ENCODE data around the gene ZNF565. TPM values are rescaled to one million over a fixed set of nuclear protein-coding genes. Genes with fewer than 3 reads are reported as not detected.
"Not testable (repeated sequence)": the region's sequence is repeated elsewhere in the genome, so short reads cannot be mapped to it uniquely, and the experiment has no call there.

Gene ZNF565
- total RNA-seq, 6 experiments from 2014 or later, result 2.7 to 3.7 (median 3.1) TPM

DNA sequence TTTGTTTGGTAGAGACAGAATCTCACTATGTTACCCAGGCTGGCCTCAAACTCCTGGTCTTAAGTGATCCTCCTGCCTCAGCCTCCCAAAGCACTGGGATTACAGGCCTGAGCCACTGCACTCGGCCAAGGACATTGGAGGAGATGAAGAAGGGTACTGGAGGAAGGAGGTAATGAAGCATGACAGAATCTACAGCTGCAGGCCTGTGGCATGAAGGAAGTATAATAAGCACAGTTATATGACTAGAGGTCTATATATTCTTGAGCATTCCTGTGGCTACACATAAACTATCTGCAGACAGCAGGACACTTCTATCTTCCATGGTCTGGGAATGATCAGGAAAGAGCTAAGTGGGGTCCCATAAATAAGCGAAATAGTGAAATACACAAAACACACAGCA is 18.2 kb downstream of the ZNF565 start:
- TF ChIP-seq, protein P1, sequence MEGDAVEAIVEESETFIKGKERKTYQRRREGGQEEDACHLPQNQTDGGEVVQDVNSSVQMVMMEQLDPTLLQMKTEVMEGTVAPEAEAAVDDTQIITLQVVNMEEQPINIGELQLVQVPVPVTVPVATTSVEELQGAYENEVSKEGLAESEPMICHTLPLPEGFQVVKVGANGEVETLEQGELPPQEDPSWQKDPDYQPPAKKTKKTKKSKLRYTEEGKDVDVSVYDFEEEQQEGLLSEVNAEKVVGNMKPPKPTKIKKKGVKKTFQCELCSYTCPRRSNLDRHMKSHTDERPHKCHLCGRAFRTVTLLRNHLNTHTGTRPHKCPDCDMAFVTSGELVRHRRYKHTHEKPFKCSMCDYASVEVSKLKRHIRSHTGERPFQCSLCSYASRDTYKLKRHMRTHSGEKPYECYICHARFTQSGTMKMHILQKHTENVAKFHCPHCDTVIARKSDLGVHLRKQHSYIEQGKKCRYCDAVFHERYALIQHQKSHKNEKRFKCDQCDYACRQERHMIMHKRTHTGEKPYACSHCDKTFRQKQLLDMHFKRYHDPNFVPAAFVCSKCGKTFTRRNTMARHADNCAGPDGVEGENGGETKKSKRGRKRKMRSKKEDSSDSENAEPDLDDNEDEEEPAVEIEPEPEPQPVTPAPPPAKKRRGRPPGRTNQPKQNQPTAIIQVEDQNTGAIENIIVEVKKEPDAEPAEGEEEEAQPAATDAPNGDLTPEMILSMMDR (IDR thresholded peaks at IDR 0.05), result no peak
- Mint-ChIP-seq H3K27me3 (ENCODE audit: insufficient read depth) (no peaks in the 10 kb centered on the region; the same call in none of the 2 replicates), H3K9me3 (no peaks in the 10 kb centered on the region), H3K4me3 (no peak overlapping the region), H3K4me1 (ENCODE audit: low read depth) (no peaks in the 10 kb centered on the region), H3K36me3 (ENCODE audit: low read depth) (peaks cover 10% of the 10 kb centered on the region; the same call in 1 of the 2 replicates), H3K27ac (no peak overlapping the region)
- no peak for DNase-seq

DNA sequence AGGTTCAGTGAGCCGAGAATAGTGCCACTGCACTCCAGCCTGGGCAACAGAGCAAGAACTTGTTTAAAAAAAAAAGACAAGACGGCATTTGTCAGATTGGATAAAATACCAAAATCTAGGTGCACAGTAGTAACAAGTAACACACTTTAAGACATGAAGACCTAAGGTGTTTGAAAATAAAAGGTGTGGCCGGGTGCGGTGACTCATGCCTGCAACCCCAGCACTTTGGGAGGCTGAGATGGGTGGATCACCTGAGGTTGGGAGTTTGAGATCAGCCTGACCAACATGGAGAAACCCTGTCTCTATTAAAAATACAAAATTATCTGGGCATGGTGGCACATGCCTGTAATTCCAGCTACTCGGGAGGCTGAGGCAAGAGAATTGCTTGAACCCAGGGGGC is 27.7 kb downstream of the ZNF565 start:
- H3K4me3 Mint-ChIP-seq; H3K27me3 Mint-ChIP-seq (ENCODE audit: insufficient read depth); DNase-seq; H3K27ac Mint-ChIP-seq; H3K4me1 Mint-ChIP-seq (ENCODE audit: low read depth): not testable (repeated sequence)
- Mint-ChIP-seq H3K36me3 (ENCODE audit: low read depth) (peaks cover 25% of the 10 kb centered on the region), H3K9me3 (peaks cover 14% of the 10 kb centered on the region)

DNA sequence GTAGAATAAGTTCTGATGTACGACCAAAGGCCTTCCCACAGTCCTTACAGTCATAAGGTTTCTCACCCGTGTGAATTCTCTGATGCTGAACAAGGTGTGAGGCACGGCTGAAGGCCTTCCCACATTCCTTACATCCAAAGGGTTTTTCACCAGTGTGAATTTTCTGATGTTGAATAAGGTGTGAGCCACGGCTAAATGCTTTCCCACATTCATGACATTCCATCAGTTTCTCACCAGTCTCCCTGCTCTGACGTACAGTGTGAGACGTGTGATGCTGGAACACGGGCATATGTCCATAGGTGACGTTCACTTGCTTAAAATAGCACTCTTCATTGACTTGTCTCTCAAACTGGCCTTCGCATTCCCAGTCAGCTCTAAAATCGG is 31.2 kb downstream of the ZNF565 start:
- H3K4me1 Mint-ChIP-seq (ENCODE audit: low read depth), result no peaks in the 10 kb centered on the region; the same call in 1 of the 2 replicates
- H3K27me3 Mint-ChIP-seq (ENCODE audit: insufficient read depth), result no peaks in the 10 kb centered on the region
- no peak overlapping the region for H3K4me3 Mint-ChIP-seq
- H3K9me3 Mint-ChIP-seq, result peaks cover 14% of the 10 kb centered on the region
- H3K36me3 Mint-ChIP-seq (ENCODE audit: low read depth), result peaks cover 20% of the 10 kb centered on the region
- TF ChIP-seq, protein P1 (IDR thresholded peaks at IDR 0.05), result no peak
- no peak overlapping the region for H3K27ac Mint-ChIP-seq
- DNase-seq, result no peak

DNA sequence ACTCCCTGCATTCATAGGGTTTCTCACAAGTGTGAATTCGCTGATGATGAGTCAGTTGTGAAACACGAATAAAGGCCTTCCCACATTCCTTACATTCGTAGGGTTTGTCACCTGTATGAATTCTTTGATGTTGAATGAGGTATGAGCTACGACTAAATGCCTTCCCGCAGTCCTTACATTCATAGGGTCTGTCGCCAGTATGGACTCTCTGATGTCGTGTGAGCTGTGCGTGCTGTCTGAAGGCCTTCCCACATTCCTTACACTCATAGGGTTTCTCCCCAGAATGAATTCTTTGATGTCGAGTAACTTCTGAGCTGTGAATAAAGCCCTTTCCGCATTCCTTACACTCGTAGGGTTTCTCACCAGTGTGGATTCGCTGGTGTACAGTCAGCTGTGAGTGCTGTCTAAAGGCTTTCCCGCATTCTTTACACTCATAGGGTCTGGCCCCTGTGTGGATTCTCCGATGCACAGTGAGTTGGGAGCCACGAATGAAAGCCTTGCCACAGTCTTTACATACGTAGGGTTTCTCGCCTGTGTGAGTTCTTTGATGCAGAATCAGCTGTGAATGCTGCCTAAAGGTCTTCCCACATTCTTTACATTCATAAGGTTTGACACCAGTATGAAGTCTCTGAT is 31.7 kb downstream of the ZNF565 start:
- DNase-seq, result peak; percentile 37
- Mint-ChIP-seq H3K27me3 (ENCODE audit: insufficient read depth) (no peaks in the 10 kb centered on the region), H3K27ac (no peak overlapping the region), H3K4me3 (no peak overlapping the region), H3K36me3 (ENCODE audit: low read depth) (peaks cover 20% of the 10 kb centered on the region), H3K4me1 (ENCODE audit: low read depth) (no peaks in the 10 kb centered on the region; the same call in 1 of the 2 replicates), H3K9me3 (peaks cover 14% of the 10 kb centered on the region)
- TF ChIP-seq, protein P1 (IDR thresholded peaks at IDR 0.05), result no peak

DNA sequence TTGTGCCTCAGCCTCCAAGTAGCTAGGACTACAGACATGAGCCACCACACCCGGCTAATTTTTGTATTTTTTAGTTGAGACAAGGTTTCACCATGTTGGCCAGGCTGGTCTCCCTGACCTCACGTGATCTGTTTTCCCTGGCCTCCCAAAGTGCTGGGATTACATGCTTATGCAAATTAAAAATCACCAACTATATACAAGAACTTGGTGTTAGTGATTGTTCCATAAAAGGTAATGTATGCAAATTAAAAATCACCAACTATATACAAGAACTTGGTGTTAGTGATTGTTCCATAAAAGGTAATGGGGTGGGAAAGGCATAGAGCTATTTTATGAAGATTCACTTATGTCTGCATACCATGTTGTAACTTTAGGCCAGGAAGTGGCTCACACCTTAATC is 35.4 kb downstream of the ZNF565 start:
- not testable (repeated sequence) for H3K4me1 Mint-ChIP-seq (ENCODE audit: low read depth); H3K27me3 Mint-ChIP-seq (ENCODE audit: insufficient read depth); H3K27ac Mint-ChIP-seq; H3K4me3 Mint-ChIP-seq; DNase-seq
- peaks cover 14% of the 10 kb centered on the region for H3K9me3 Mint-ChIP-seq
- H3K36me3 Mint-ChIP-seq (ENCODE audit: low read depth), result peaks cover 20% of the 10 kb centered on the region

DNA sequence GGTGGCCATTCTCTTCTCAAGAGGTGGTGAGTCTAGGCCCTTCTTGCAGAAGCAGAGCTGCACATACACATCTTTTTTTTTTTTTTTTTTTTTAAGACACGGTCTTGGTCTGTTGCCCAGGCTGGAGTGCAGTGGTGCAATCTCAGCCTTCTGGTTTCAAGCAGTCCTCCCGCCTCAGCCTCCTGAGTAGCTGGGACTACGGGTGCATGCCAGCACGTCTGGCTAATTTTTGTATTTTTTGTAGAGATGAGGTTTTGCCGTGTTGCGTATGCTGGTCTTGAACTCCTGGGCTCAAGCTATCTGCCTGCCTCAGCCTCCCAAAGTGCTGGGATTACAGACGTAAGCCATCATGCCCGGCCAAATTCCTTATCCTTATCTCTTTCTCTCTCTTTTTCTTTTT is 40.6 kb downstream of the ZNF565 start:
- not testable (repeated sequence) for H3K4me3 Mint-ChIP-seq; H3K9me3 Mint-ChIP-seq; H3K27ac Mint-ChIP-seq; H3K36me3 Mint-ChIP-seq (ENCODE audit: low read depth); H3K27me3 Mint-ChIP-seq (ENCODE audit: insufficient read depth); DNase-seq
- H3K4me1 Mint-ChIP-seq (ENCODE audit: low read depth), result peaks cover 12% of the 10 kb centered on the region

DNA sequence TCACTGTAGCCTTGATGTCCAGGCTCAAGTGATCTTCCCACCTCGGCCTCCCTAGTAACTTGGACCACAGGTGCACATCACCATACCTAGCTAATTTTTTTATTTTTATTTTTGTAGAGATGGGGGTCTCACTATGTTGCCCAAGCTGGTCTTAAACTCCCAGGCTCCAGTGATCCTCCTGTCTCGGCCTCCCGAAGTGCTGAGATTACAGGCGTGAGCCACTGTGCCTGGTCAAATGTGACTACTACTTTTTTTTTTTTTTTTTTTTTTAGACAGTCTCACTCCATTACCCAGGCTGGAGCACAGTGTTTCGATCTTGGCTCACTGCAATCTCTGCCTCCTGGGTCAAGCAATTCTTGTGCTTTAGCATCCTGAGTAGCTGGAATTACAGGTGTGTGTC is 41.6 kb downstream of the ZNF565 start:
- TF ChIP-seq, protein P1 (IDR thresholded peaks at IDR 0.05), result no peak
- Mint-ChIP-seq H3K36me3 (ENCODE audit: low read depth) (no peaks in the 10 kb centered on the region), H3K4me3 (no peak overlapping the region), H3K4me1 (ENCODE audit: low read depth) (peaks cover 12% of the 10 kb centered on the region), H3K27ac (no peak overlapping the region), H3K9me3 (no peaks in the 10 kb centered on the region), H3K27me3 (ENCODE audit: insufficient read depth) (peaks cover 4% of the 10 kb centered on the region; the same call in 1 of the 2 replicates)
- DNase-seq, result no peak
